ENCODE measurements around the gene SIPA1L3. TPM values are rescaled to one million over a fixed set of nuclear protein-coding genes. Genes with fewer than 3 reads are reported as not detected.

The SIPA1L3 gene
- total and polyA plus RNA-seq, 8 donors = 2.9 to 211 (median 24.3) TPM

DNA sequence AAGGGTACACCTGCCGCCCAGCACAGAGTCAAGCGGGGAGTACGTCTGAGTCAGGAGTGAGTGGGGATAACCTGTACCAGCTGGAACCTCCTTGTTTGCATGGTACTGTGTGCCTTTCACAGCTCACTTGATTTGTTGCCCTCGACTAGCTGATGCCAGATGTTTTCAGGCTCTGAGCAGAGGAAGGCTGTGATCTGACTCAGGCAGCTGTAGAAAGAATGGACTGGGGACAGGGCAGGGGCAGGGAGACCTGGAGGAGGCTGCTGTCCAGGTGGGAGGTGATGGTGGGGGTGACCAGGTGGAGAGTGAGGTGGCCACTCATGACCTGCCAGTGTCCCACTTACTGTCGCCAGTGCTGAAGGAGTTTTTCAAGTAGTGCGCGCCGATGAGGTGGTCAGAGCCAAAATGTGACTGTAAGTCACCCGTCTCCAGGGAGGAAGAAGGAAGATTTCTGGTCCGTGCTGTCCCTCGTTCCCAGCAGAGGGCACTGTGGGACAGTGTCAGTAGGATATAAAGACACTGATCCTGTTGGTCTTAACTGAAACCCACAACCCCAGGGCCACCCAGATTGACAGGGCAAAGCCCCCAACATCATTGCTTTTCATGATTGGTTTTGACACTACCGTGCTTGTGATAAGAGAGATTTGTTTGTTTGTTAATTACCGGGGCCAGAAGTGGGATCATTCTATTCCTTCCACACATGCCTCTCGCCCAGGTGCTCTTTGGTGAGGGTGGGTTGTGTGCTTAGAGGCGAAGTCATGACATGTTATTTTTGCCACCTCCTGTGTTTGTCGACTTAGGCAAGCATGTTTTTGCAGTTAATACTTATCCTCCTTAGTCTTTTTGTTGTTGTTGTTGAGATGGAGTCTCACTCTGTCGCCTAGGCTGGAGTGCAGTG is 188.7 kb downstream of the SIPA1L3 start:
- H3K27ac ChIP-seq = no peak overlapping the region
- H3K36me3 ChIP-seq = peaks cover 18 to 48% (median 37%) of the 10 kb centered on the region in 4 donors
- 40 to 56% (median 51%) methylated on average over 16 to 17 of the region's 17 CpGs for WGBS, 5 donors

GRCh38 chr19:38099966-38100365 is 193.0 kb downstream of the SIPA1L3 start:
- no peak for DNase-seq
- intact Hi-C loops (cut with DNase I; ENCODE audit: low total_unique reads) = no loop called here

More for the DNA sequence above, 188.7 kb downstream of the SIPA1L3 start:
- H3K4me3 ChIP-seq = no peak overlapping the region
- TF ChIP-seq, protein P1, sequence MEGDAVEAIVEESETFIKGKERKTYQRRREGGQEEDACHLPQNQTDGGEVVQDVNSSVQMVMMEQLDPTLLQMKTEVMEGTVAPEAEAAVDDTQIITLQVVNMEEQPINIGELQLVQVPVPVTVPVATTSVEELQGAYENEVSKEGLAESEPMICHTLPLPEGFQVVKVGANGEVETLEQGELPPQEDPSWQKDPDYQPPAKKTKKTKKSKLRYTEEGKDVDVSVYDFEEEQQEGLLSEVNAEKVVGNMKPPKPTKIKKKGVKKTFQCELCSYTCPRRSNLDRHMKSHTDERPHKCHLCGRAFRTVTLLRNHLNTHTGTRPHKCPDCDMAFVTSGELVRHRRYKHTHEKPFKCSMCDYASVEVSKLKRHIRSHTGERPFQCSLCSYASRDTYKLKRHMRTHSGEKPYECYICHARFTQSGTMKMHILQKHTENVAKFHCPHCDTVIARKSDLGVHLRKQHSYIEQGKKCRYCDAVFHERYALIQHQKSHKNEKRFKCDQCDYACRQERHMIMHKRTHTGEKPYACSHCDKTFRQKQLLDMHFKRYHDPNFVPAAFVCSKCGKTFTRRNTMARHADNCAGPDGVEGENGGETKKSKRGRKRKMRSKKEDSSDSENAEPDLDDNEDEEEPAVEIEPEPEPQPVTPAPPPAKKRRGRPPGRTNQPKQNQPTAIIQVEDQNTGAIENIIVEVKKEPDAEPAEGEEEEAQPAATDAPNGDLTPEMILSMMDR (IDR thresholded peaks at IDR 0.05) = peak in 5 of 7 experiments; percentile 11 to 62 (median 46)
- TF ChIP-seq POLR2A (IDR thresholded peaks at IDR 0.05) (no peak), EP300 (IDR thresholded peaks at IDR 0.05) (no peak), POLR2AphosphoS5 (IDR thresholded peaks at IDR 0.05) (no peak)
- DNase-seq = peak; percentile 77 to 86
- peaks cover 0 to 8% (median 0%) of the 10 kb centered on the region in 4 donors for H3K4me1 ChIP-seq
- peaks cover 0 to 7% (median 2%) of the 10 kb centered on the region in 4 donors for H3K9me3 ChIP-seq
- H3K27me3 ChIP-seq = no peaks in the 10 kb centered on the region
- intact Hi-C loops (cut with DNase I; ENCODE audit: low total_unique reads) = no loop called here

GRCh38 chr19:38100589-38100988 is 193.6 kb downstream of the SIPA1L3 start:
- Histone ChIP-seq H3K27ac (no peak overlapping the region), H3K27me3 (no peaks in the 10 kb centered on the region), H3K9me3 (peaks cover 0 to 7% (median 2%) of the 10 kb centered on the region in 4 donors), H3K36me3 (peaks cover 33 to 74% (median 71%) of the 10 kb centered on the region in 4 donors), H3K4me3 (no peak overlapping the region), H3K4me1 (peaks cover 0 to 3% (median 0%) of the 10 kb centered on the region in 4 donors)
- WGBS, 5 donors = 94 to 100% (median 98%) methylated on average over 6 to 8 of the region's 8 CpGs
- TF ChIP-seq POLR2AphosphoS5 (IDR thresholded peaks at IDR 0.05) = no peak
- no peak for TF ChIP-seq EP300 (IDR thresholded peaks at IDR 0.05)
- TF ChIP-seq, protein P1 (IDR thresholded peaks at IDR 0.05) = no peak
- no peak for TF ChIP-seq POLR2A (IDR thresholded peaks at IDR 0.05)
- no peak for DNase-seq
- intact Hi-C loops (cut with DNase I; ENCODE audit: low total_unique reads) = no loop called here

More at GRCh38 chr19:38099966-38100365, 193.0 kb downstream of the SIPA1L3 start:
- Histone ChIP-seq H3K27me3 (no peaks in the 10 kb centered on the region), H3K4me3 (no peak overlapping the region), H3K36me3 (peaks cover 33 to 67% (median 65%) of the 10 kb centered on the region in 4 donors), H3K9me3 (peaks cover 0 to 7% (median 2%) of the 10 kb centered on the region in 4 donors), H3K27ac (no peak overlapping the region), H3K4me1 (peaks cover 0 to 8% (median 0%) of the 10 kb centered on the region in 4 donors)
- TF ChIP-seq, protein P1 (IDR thresholded peaks at IDR 0.05) = no peak
- TF ChIP-seq EP300 (IDR thresholded peaks at IDR 0.05) (no peak), POLR2A (IDR thresholded peaks at IDR 0.05) (no peak), POLR2AphosphoS5 (IDR thresholded peaks at IDR 0.05) (no peak)
- whole genome bisulfite sequencing, 5 donors = 95 to 100% (median 97%) methylated on average over 8 of the region's 8 CpGs

DNA sequence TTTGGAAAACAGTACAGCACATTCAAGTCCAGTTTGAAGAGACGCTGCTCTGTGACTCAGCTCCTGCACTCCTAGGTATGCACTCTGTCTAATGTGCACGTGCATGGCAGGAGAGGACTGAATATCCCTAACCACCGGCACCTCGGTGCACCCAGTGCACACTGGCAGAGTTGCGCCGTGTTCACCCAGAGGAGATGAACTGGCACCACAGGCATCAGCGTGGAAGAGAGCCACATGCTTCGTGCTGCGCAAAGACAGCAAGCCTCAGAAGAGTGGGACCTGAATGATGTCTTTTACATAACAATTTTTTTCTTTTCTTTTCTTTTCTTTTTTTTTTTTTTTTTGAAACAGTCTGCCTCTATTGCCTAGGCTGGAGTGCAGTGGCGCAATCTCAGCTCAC is 194.7 kb downstream of the SIPA1L3 start:
- no peak overlapping the region for H3K4me3 ChIP-seq
- no peaks in the 10 kb centered on the region for H3K4me1 ChIP-seq
- H3K9me3 ChIP-seq = peaks cover 0 to 7% (median 2%) of the 10 kb centered on the region in 4 donors
- intact Hi-C loops (cut with DNase I; ENCODE audit: low total_unique reads) = no loop called here
- WGBS, 5 donors = 95 to 98% (median 97%) methylated on average over 10 of the region's 10 CpGs
- peaks cover 35 to 85% (median 82%) of the 10 kb centered on the region in 4 donors for H3K36me3 ChIP-seq
- DNase-seq = no peak
- H3K27ac ChIP-seq = no peak overlapping the region
- TF ChIP-seq POLR2A (IDR thresholded peaks at IDR 0.05) (no peak), POLR2AphosphoS5 (IDR thresholded peaks at IDR 0.05) (no peak), EP300 (IDR thresholded peaks at IDR 0.05) (no peak)
- TF ChIP-seq, protein P1 (IDR thresholded peaks at IDR 0.05) = no peak
- no peaks in the 10 kb centered on the region for H3K27me3 ChIP-seq
